H9 (cell line): ENCODE results near the gene DEGS2. TPM values are rescaled to one million over a fixed set of nuclear protein-coding genes. Genes with fewer than 3 reads are reported as not detected.

ENCODE experiments used
- DNase-seq: peaks from one replicate; pipeline ENCODE4 v3.0.0-alpha.2; 2017
- H2AFZ ChIP-seq: one replicate; pipeline ENCODE4 v1.6.1; 2013; ENCODE audit warnings: mild to moderate bottlenecking, low read length, control low read depth, moderate library complexity
- H2AK5ac ChIP-seq: 2 replicates; pipeline ENCODE4 v1.6.1; 2013; ENCODE audit warnings: low read length, control low read depth, mixed read lengths; ENCODE audit not compliant: insufficient read length
- H2BK120ac ChIP-seq: one replicate; pipeline ENCODE4 v1.6.1; 2013; ENCODE audit warnings: low read depth, mild to moderate bottlenecking, low read length, control low read depth, inconsistent platforms; ENCODE audit not compliant: poor library complexity, severe bottlenecking
- H2BK12ac ChIP-seq: 2 replicates; pipeline ENCODE4 v1.6.1; 2013; ENCODE audit warnings: low read length, control low read depth, mixed read lengths, low read depth; ENCODE audit not compliant: insufficient read length
- H2BK15ac ChIP-seq: 2 replicates; pipeline ENCODE4 v1.6.1; 2013; ENCODE audit warnings: low read depth, low read length, control low read depth
- H2BK20ac ChIP-seq: one replicate; pipeline ENCODE4 v1.6.1; 2013; ENCODE audit warnings: low read depth, mild to moderate bottlenecking, low read length, control low read depth, inconsistent platforms; ENCODE audit not compliant: poor library complexity, severe bottlenecking
- H2BK5ac ChIP-seq: 2 replicates; pipeline ENCODE4 v1.6.1; 2013; ENCODE audit warnings: low read length, control low read depth, mixed read lengths; ENCODE audit not compliant: insufficient read length
- H3K14ac ChIP-seq: 2 replicates; pipeline ENCODE4 v1.6.1; 2013; ENCODE audit warnings: low read length, control low read depth; ENCODE audit not compliant: insufficient read depth
- H3K18ac ChIP-seq: 2 replicates; pipeline ENCODE4 v1.6.1; 2013; ENCODE audit warnings: low read depth, mild to moderate bottlenecking, mixed read lengths, low read length, control low read depth; ENCODE audit not compliant: insufficient read length
- H3K23ac ChIP-seq: 2 replicates; pipeline ENCODE4 v1.6.1; 2013; ENCODE audit warnings: low read length, control low read depth, mixed read lengths, low read depth; ENCODE audit not compliant: insufficient read length
- H3K23me2 ChIP-seq: 2 replicates; pipeline ENCODE4 v1.6.1; 2013; ENCODE audit warnings: low read depth, mild to moderate bottlenecking, mixed read lengths, low read length, control low read depth; ENCODE audit not compliant: insufficient read length, poor library complexity, severe bottlenecking
- H3K27ac ChIP-seq: 2 replicates; pipeline ENCODE4 v1.5.1; 2013; ENCODE audit warnings: low read length, control low read depth, mixed read lengths, low read depth; ENCODE audit not compliant: insufficient read length
- H3K27me3 ChIP-seq: 2 replicates; pipeline ENCODE4 v1.6.1; 2013; ENCODE audit warnings: low read length, control low read depth, inconsistent platforms; ENCODE audit not compliant: insufficient read depth
- H3K4ac ChIP-seq: 2 replicates; pipeline ENCODE4 v1.6.1; 2013; ENCODE audit warnings: low read depth, mild to moderate bottlenecking, control low read depth, inconsistent platforms, low read length, moderate library complexity
- H3K4me1 ChIP-seq: 2 replicates; pipeline ENCODE4 v1.6.1; 2013; ENCODE audit warnings: low read length, control low read depth, inconsistent platforms; ENCODE audit not compliant: insufficient read depth
- H3K4me2 ChIP-seq: 2 replicates; pipeline ENCODE4 v1.6.1; 2013; ENCODE audit warnings: low read length, control low read depth, mixed read lengths; ENCODE audit not compliant: insufficient read length, insufficient read depth
- H3K56ac ChIP-seq: 2 replicates; pipeline ENCODE4 v1.6.1; 2013; ENCODE audit warnings: low read depth, mild to moderate bottlenecking, mixed read lengths, low read length, control low read depth; ENCODE audit not compliant: insufficient read length
- H3K79me1 ChIP-seq: 2 replicates; pipeline ENCODE4 v1.6.1; 2013; ENCODE audit warnings: low read depth, mild to moderate bottlenecking, moderate library complexity, low read length, control low read depth, inconsistent platforms; ENCODE audit not compliant: insufficient read depth, poor library complexity, severe bottlenecking
- H3K79me2 ChIP-seq: 2 replicates; pipeline ENCODE4 v1.6.1; 2013; ENCODE audit warnings: low read length, control low read depth, inconsistent platforms; ENCODE audit not compliant: insufficient read depth
- H3K9ac ChIP-seq: 2 replicates; pipeline ENCODE4 v1.6.1; 2013; ENCODE audit warnings: low read length, control low read depth, mixed read lengths; ENCODE audit not compliant: insufficient read length; ENCODE audit errors: extremely low read depth
- H3K9me3 ChIP-seq: one replicate; pipeline ENCODE4 v1.6.1; 2013; ENCODE audit warnings: low read depth, low read length, inconsistent platforms; ENCODE audit not compliant: control insufficient read depth
- H3T11ph ChIP-seq: one replicate; pipeline ENCODE4 v1.6.1; 2013; ENCODE audit warnings: mild to moderate bottlenecking, low read length, control low read depth, inconsistent platforms
- H4K20me1 ChIP-seq: one replicate; pipeline ENCODE4 v1.6.1; 2013; ENCODE audit not compliant: control insufficient read depth, insufficient read length, insufficient read depth
- H4K5ac ChIP-seq: 2 replicates; pipeline ENCODE4 v1.6.1; 2013; ENCODE audit warnings: low read depth, mild to moderate bottlenecking, mixed read lengths, low read length, control low read depth; ENCODE audit not compliant: insufficient read length
- H4K8ac ChIP-seq: replicated peaks from 2 replicates; pipeline ENCODE4 v1.6.1; 2013; ENCODE audit warnings: low read length, control low read depth, mixed read lengths, low read depth; ENCODE audit not compliant: insufficient read length
- H4K91ac ChIP-seq: 2 replicates; pipeline ENCODE4 v1.6.1; 2013; ENCODE audit warnings: low read depth, mild to moderate bottlenecking, moderate library complexity, mixed read lengths, low read length, control low read depth; ENCODE audit not compliant: insufficient read length
- H3K27ac Mint-ChIP-seq, 3 experiments: 2 replicates in 2 of 3; 3 replicates in 1 of 3; pipeline ENCODE4 v1.8.0; 2020 to 2021; ENCODE audit warnings: mixed read lengths in 3 of 3, mild to moderate bottlenecking in 1 of 3, moderate library complexity in 1 of 3
- H3K27me3 Mint-ChIP-seq: 2 replicates; pipeline ENCODE4 v1.8.0; 2021; ENCODE audit warnings: low read depth, mild to moderate bottlenecking, moderate library complexity, mixed read lengths
- H3K36me3 Mint-ChIP-seq, 3 experiments: 2 replicates in 2 of 3; 3 replicates in 1 of 3; pipeline ENCODE4 v1.8.0; 2020 to 2021; ENCODE audit warnings: low read depth in 3 of 3, mixed read lengths in 3 of 3; ENCODE audit not compliant: insufficient read depth in 1 of 3
- H3K4me1 Mint-ChIP-seq, 2 experiments: 2 replicates each; pipeline ENCODE4 v1.8.0; 2020; ENCODE audit warnings: mixed read lengths in 2 of 2
- H3K4me3 Mint-ChIP-seq, 2 experiments: 2 replicates in 1 of 2; 3 replicates in 1 of 2; pipeline ENCODE4 v1.8.0; 2020 to 2021; ENCODE audit warnings: mild to moderate bottlenecking in 2 of 2, mixed read lengths in 2 of 2, moderate library complexity in 1 of 2
- H3K9me3 Mint-ChIP-seq, 2 experiments: 2 replicates in 1 of 2; 3 replicates in 1 of 2; pipeline ENCODE4 v1.8.0; 2020; ENCODE audit warnings: mild to moderate bottlenecking in 2 of 2, mixed read lengths in 2 of 2, moderate library complexity in 1 of 2
- CTCF ChIP-seq: fragments of 200-600 bp; sonication (generic); conservative IDR thresholded peaks from 3 replicates; pipeline ENCODE4 v1.8.0; 2021; ENCODE audit warnings: antibody characterized with exemption, mild to moderate bottlenecking
- WGBS: extraction: QIAGEN DNeasy Blood & Tissue Kit; methylation state at CpG from one replicate; pipeline ENCODE4 v1.1.7; 2013; ENCODE audit warnings: missing lambda C conversion rate, low lambda C conversion rate, mixed read lengths; ENCODE audit not compliant: insufficient read length; ENCODE audit errors: extremely low coverage; 5-methylcytosine and 5-hydroxymethylcytosine counted together
- total RNA-seq: library from RNA; stranded (reverse); gene quantifications from 2 replicates; pipeline ENCODE4 v1.2.1, GENCODE V29; 2021

Gene DEGS2
- total RNA-seq, 1 experiment from 2014 or later, result 0.72 TPM

- no peak overlapping the region for H3K27ac Mint-ChIP-seq
Observed at GRCh38 chr14:100143934-100144333, 15.5 kb downstream of the DEGS2 start.

More at GRCh38 chr14:100143934-100144333, 15.5 kb downstream of the DEGS2 start:
- no CpG with 5 or more reads among the region's 23 CpGs for WGBS
- Histone ChIP-seq H3T11ph (no peak overlapping the region), H3K27me3 (no peaks in the 10 kb centered on the region), H2BK5ac (no peak overlapping the region), H3K4me1 (peaks cover 2% of the 10 kb centered on the region; the same call in 1 of the 2 replicates), H3K79me1 (no peaks in the 10 kb centered on the region), H3K9me3 (no peaks in the 10 kb centered on the region), H2BK20ac (no peak overlapping the region), H3K56ac (no peak overlapping the region), H3K27ac (no peak overlapping the region), H3K23ac (no peak overlapping the region), H2BK120ac (no peak overlapping the region), H3K18ac (no peak overlapping the region), H4K5ac (no peak overlapping the region), H4K20me1 (no peaks in the 10 kb centered on the region), H3K4me2 (no peak overlapping the region), H4K8ac (no peak overlapping the region), H2AK5ac (no peak overlapping the region), H4K91ac (no peak overlapping the region), H2BK15ac (no peak overlapping the region), H3K4ac (no peak overlapping the region), H2BK12ac (no peak overlapping the region), H3K9ac (no peak overlapping the region), H3K79me2 (no peaks in the 10 kb centered on the region), H3K23me2 (no peaks in the 10 kb centered on the region), H2AFZ (no peak overlapping the region), H3K14ac (no peak overlapping the region)
- TF ChIP-seq CTCF, result no peak
- DNase-seq, result no peak
- H3K27me3 Mint-ChIP-seq, result no peaks in the 10 kb centered on the region
- no peaks in the 10 kb centered on the region for H3K9me3 Mint-ChIP-seq
- peaks cover 10 to 17% of the 10 kb centered on the region in 2 experiments for H3K4me1 Mint-ChIP-seq
- H3K36me3 Mint-ChIP-seq, result peaks cover 0 to 5% (median 3%) of the 10 kb centered on the region in 3 experiments; a peak in 3 of 7 replicates
- H3K4me3 Mint-ChIP-seq, result no peak overlapping the region
